ENCODE measurements around the gene SALL3.

The SALL3 gene

GRCh38 chr18:78991446-78991845 lies 11.8 kb downstream of the SALL3 start:
- WGBS, 2 donors (ENCODE audit: extremely low coverage in 2 of 2, insufficient read length in 2 of 2, insufficient replicate concordance in 1 of 2), result no CpG with 5 or more reads among the region's 13 CpGs

GRCh38 chr18:78992041-78993011 lies 12.7 kb downstream of the SALL3 start:
- WGBS, 2 donors (ENCODE audit: extremely low coverage in 2 of 2, insufficient read length in 2 of 2, insufficient replicate concordance in 1 of 2), result no CpG with 5 or more reads among the region's 129 CpGs
- H3K27ac ChIP-seq (replicated peaks; ENCODE audit: low read length), result no peak overlapping the region

More at GRCh38 chr18:78991446-78991845, 11.8 kb downstream of the SALL3 start:
- Histone ChIP-seq H3K14ac (ENCODE audit: low read length) (no peak overlapping the region), H2BK120ac (ENCODE audit: low read depth, low read length) (no peak overlapping the region), H2BK5ac (ENCODE audit: low read length) (no peak overlapping the region), H2AFZ (ENCODE audit: low read length) (no peak overlapping the region), H4K8ac (ENCODE audit: low read depth, low read length) (no peak overlapping the region), H2BK15ac (ENCODE audit: low read length) (no peak overlapping the region), H2BK12ac (ENCODE audit: low read length) (no peak overlapping the region), H2AK5ac (ENCODE audit: low read depth, low read length) (no peak overlapping the region), H3K36me3 (replicated peaks in 1 of 2; ENCODE audit: control insufficient read depth in 2 of 2, insufficient read depth in 2 of 2, low read length in 2 of 2) (peaks cover 0 to 28% of the 10 kb centered on the region in 2 donors), H3K23ac (ENCODE audit: low read depth, low read length, poor library complexity) (no peak overlapping the region), H4K91ac (ENCODE audit: low read depth, low read length, poor library complexity) (no peak overlapping the region), H3K27me3 (ENCODE audit: control insufficient read depth in 3 of 3, insufficient read depth in 3 of 3, low read depth in 1 of 3, low read length in 3 of 3) (peaks cover 0 to 42% (median 0%) of the 10 kb centered on the region in 3 experiments), H3K9ac (ENCODE audit: low read depth, low read length, poor library complexity) (no peak overlapping the region), H3K4me2 (ENCODE audit: insufficient read depth, low read length, poor library complexity, severe bottlenecking) (no peak overlapping the region), H3K9me3 (replicated peaks in 1 of 2; ENCODE audit: control insufficient read depth in 2 of 2, insufficient read depth in 1 of 2, low read depth in 1 of 2, low read length in 2 of 2) (peaks cover 0 to 1% of the 10 kb centered on the region in 2 donors), H3K4me1 (ENCODE audit: control insufficient read depth in 2 of 2, insufficient read depth in 1 of 2, low read depth in 1 of 2, low read length in 2 of 2) (peaks cover 0 to 2% of the 10 kb centered on the region in 2 donors), H3K4ac (ENCODE audit: low read length) (no peak overlapping the region), H3K18ac (ENCODE audit: low read length) (no peak overlapping the region), H3K4me3 (ENCODE audit: low read length in 2 of 2) (no peak overlapping the region), H3K27ac (replicated peaks; ENCODE audit: low read length) (no peak overlapping the region), H3K79me1 (ENCODE audit: low read depth, low read length) (peaks cover 14% of the 10 kb centered on the region)
- no peak for DNase-seq (ENCODE audit: low spot score)

GRCh38 chr18:78993014-78993926 lies 13.7 kb downstream of the SALL3 start:
- no peak overlapping the region for H2AK5ac ChIP-seq (ENCODE audit: low read depth, low read length)
- H3K18ac ChIP-seq (ENCODE audit: low read length), result no peak overlapping the region
- peak overlapping the region; percentile 80 for H3K23ac ChIP-seq (ENCODE audit: low read depth, low read length, poor library complexity)
- H3K14ac ChIP-seq (ENCODE audit: low read length), result peak overlapping the region; percentile 71
- peak overlapping the region; percentile 58 for H2BK12ac ChIP-seq (ENCODE audit: low read length)
- H2BK120ac ChIP-seq (ENCODE audit: low read depth, low read length), result no peak overlapping the region
- H2BK5ac ChIP-seq (ENCODE audit: low read length), result no peak overlapping the region
- peaks cover 14% of the 10 kb centered on the region for H3K79me1 ChIP-seq (ENCODE audit: low read depth, low read length)
- peaks cover 0 to 24% (median 0%) of the 10 kb centered on the region in 3 experiments for H3K27me3 ChIP-seq (ENCODE audit: control insufficient read depth in 3 of 3, insufficient read depth in 3 of 3, low read depth in 1 of 3, low read length in 3 of 3)
- H3K36me3 ChIP-seq (replicated peaks in 1 of 2; ENCODE audit: control insufficient read depth in 2 of 2, insufficient read depth in 2 of 2, low read length in 2 of 2), result peaks cover 0 to 33% of the 10 kb centered on the region in 2 donors
- no peak overlapping the region for H3K4me3 ChIP-seq (ENCODE audit: low read length in 2 of 2)
- peak overlapping the region; percentile 70 for H3K9ac ChIP-seq (ENCODE audit: low read depth, low read length, poor library complexity)
- H3K4me1 ChIP-seq (ENCODE audit: control insufficient read depth in 2 of 2, insufficient read depth in 1 of 2, low read depth in 1 of 2, low read length in 2 of 2), result peaks cover 0 to 2% of the 10 kb centered on the region in 2 donors
- no peak for DNase-seq (ENCODE audit: low spot score)
- no peak overlapping the region for H3K4ac ChIP-seq (ENCODE audit: low read length)
- no peak overlapping the region for H4K91ac ChIP-seq (ENCODE audit: low read depth, low read length, poor library complexity)
- H3K9me3 ChIP-seq (replicated peaks in 1 of 2; ENCODE audit: control insufficient read depth in 2 of 2, insufficient read depth in 1 of 2, low read depth in 1 of 2, low read length in 2 of 2), result peaks cover 0 to 1% of the 10 kb centered on the region in 2 donors
- no peak overlapping the region for H2AFZ ChIP-seq (ENCODE audit: low read length)
- H3K27ac ChIP-seq (replicated peaks; ENCODE audit: low read length), result no peak overlapping the region
- H2BK15ac ChIP-seq (ENCODE audit: low read length), result no peak overlapping the region
- H3K4me2 ChIP-seq (ENCODE audit: insufficient read depth, low read length, poor library complexity, severe bottlenecking), result no peak overlapping the region
- WGBS, 2 donors (ENCODE audit: extremely low coverage in 2 of 2, insufficient read length in 2 of 2, insufficient replicate concordance in 1 of 2), result no CpG with 5 or more reads among the region's 90 CpGs
- no peak overlapping the region for H4K8ac ChIP-seq (ENCODE audit: low read depth, low read length)

More at GRCh38 chr18:78992041-78993011, 12.7 kb downstream of the SALL3 start:
- Histone ChIP-seq H2BK15ac (ENCODE audit: low read length) (no peak overlapping the region), H3K4ac (ENCODE audit: low read length) (no peak overlapping the region), H3K4me3 (ENCODE audit: low read length in 2 of 2) (no peak overlapping the region), H3K14ac (ENCODE audit: low read length) (no peak overlapping the region), H3K18ac (ENCODE audit: low read length) (no peak overlapping the region), H4K8ac (ENCODE audit: low read depth, low read length) (no peak overlapping the region), H2BK5ac (ENCODE audit: low read length) (no peak overlapping the region), H4K91ac (ENCODE audit: low read depth, low read length, poor library complexity) (no peak overlapping the region), H3K4me1 (ENCODE audit: control insufficient read depth in 2 of 2, insufficient read depth in 1 of 2, low read depth in 1 of 2, low read length in 2 of 2) (peaks cover 0 to 2% of the 10 kb centered on the region in 2 donors), H3K79me1 (ENCODE audit: low read depth, low read length) (peaks cover 14% of the 10 kb centered on the region), H3K4me2 (ENCODE audit: insufficient read depth, low read length, poor library complexity, severe bottlenecking) (no peak overlapping the region), H2AFZ (ENCODE audit: low read length) (no peak overlapping the region), H2BK12ac (ENCODE audit: low read length) (peak overlapping the region; percentile 58), H3K9me3 (replicated peaks in 1 of 2; ENCODE audit: control insufficient read depth in 2 of 2, insufficient read depth in 1 of 2, low read depth in 1 of 2, low read length in 2 of 2) (peaks cover 0 to 1% of the 10 kb centered on the region in 2 donors), H3K9ac (ENCODE audit: low read depth, low read length, poor library complexity) (no peak overlapping the region), H2BK120ac (ENCODE audit: low read depth, low read length) (no peak overlapping the region), H2AK5ac (ENCODE audit: low read depth, low read length) (no peak overlapping the region), H3K36me3 (replicated peaks in 1 of 2; ENCODE audit: control insufficient read depth in 2 of 2, insufficient read depth in 2 of 2, low read length in 2 of 2) (peaks cover 0 to 33% of the 10 kb centered on the region in 2 donors), H3K27me3 (ENCODE audit: control insufficient read depth in 3 of 3, insufficient read depth in 3 of 3, low read depth in 1 of 3, low read length in 3 of 3) (peaks cover 0 to 33% (median 0%) of the 10 kb centered on the region in 3 experiments), H3K23ac (ENCODE audit: low read depth, low read length, poor library complexity) (no peak overlapping the region)
- no peak for DNase-seq (ENCODE audit: low spot score)
